GM23248 (cell line): ENCODE data around the gene ATL3. TPM values are rescaled to one million over a fixed set of nuclear protein-coding genes. Genes with fewer than 3 reads are reported as not detected.
A peak's percentile ranks its signal among the peaks of the same experiment; 100 is the strongest.

Experiments
- DNase-seq: peaks from one replicate; pipeline ENCODE4 v3.0.0-alpha.2; 2015
- H2AFZ ChIP-seq: fragments of 200-600 bp; sonication (generic); 2 replicates; pipeline ENCODE4 v1.6.1; 2016; ENCODE audit warnings: antibody characterized with exemption
- H3F3A ChIP-seq: fragments of 200-600 bp; sonication (generic); 2 replicates; pipeline ENCODE4 v1.6.1; 2016; ENCODE audit warnings: mild to moderate bottlenecking, antibody characterized with exemption, mixed run types; ENCODE audit not compliant: insufficient read depth
- H3K27ac ChIP-seq: fragments of 200-600 bp; sonication (generic); 2 replicates; pipeline ENCODE4 v1.5.1; 2016; ENCODE audit warnings: mild to moderate bottlenecking
- H3K27me3 ChIP-seq: fragments of 200-600 bp; sonication (generic); replicated peaks from 2 replicates; pipeline ENCODE4 v1.6.1; 2016; ENCODE audit warnings: mild to moderate bottlenecking; ENCODE audit not compliant: insufficient read depth
- H3K36me3 ChIP-seq: fragments of 200-600 bp; sonication (generic); 2 replicates; pipeline ENCODE4 v1.6.1; 2016; ENCODE audit warnings: low read depth, mild to moderate bottlenecking
- H3K4me1 ChIP-seq: fragments of 200-600 bp; sonication (generic); 2 replicates; pipeline ENCODE4 v1.6.1; 2016; ENCODE audit warnings: mild to moderate bottlenecking; ENCODE audit not compliant: insufficient read depth
- H3K4me2 ChIP-seq: fragments of 200-600 bp; sonication (generic); one replicate; pipeline ENCODE4 v1.6.1; 2016; ENCODE audit warnings: mild to moderate bottlenecking; ENCODE audit not compliant: unreplicated experiment
- H3K4me3 ChIP-seq: fragments of 200-600 bp; sonication (generic); 2 replicates; pipeline ENCODE4 v1.5.1; 2016; ENCODE audit warnings: mild to moderate bottlenecking
- H3K79me2 ChIP-seq: fragments of 200-600 bp; sonication (generic); 2 replicates; pipeline ENCODE4 v1.6.1; 2016; ENCODE audit warnings: mild to moderate bottlenecking; ENCODE audit not compliant: insufficient read depth
- H3K9ac ChIP-seq: fragments of 200-600 bp; sonication (generic); 2 replicates; pipeline ENCODE4 v1.6.1; 2016; ENCODE audit warnings: mild to moderate bottlenecking
- H3K9me2 ChIP-seq: fragments of 200-600 bp; sonication (generic); 2 replicates; pipeline ENCODE4 v1.6.1; 2016; ENCODE audit warnings: mixed run types, mild to moderate bottlenecking, moderate library complexity; ENCODE audit not compliant: insufficient read depth
- H3K9me3 ChIP-seq: fragments of 200-600 bp; sonication (generic); one replicate; pipeline ENCODE4 v1.6.1; 2017; ENCODE audit warnings: low read depth
- H4K20me1 ChIP-seq: fragments of 200-600 bp; sonication (generic); 2 replicates; pipeline ENCODE4 v1.6.0; 2016; ENCODE audit not compliant: insufficient read depth
- EZH2 ChIP-seq: fragments of 200-600 bp; sonication (generic); IDR thresholded peaks from 2 replicates; pipeline ENCODE4 v1.6.1; 2018; ENCODE audit warnings: antibody characterized with exemption, mild to moderate bottlenecking; ENCODE audit not compliant: insufficient read depth, poor library complexity, severe bottlenecking
- EZH2phosphoT487 ChIP-seq: fragments of 200-600 bp; sonication (generic); IDR thresholded peaks from 2 replicates; pipeline ENCODE4 v1.6.1; 2018; ENCODE audit warnings: antibody characterized with exemption, moderate library complexity, mild to moderate bottlenecking, low read depth; ENCODE audit not compliant: insufficient read depth
- WGBS, 2 experiments: methylation state at CpG; one replicate each; pipeline ENCODE4 v1.1.6; 2015 to 2017; ENCODE audit warnings: low lambda C conversion rate in 2 of 2, low coverage in 1 of 2; ENCODE audit errors: missing lambda C conversion rate in 2 of 2; 5-methylcytosine and 5-hydroxymethylcytosine counted together
- in situ Hi-C: fragments of 300-500 bp; cut with MboI; formaldehyde crosslinking; loops from 2 replicates; pipeline ENCODE4 v1.15.0; 2020
- polyA plus RNA-seq: library from polyadenylated mRNA; unstranded; fragments of >200 nt; fragmentation: Nextera tagmentation; extraction: Ambion mirVana; gene quantifications from 2 replicates; pipeline ENCODE4 v1.2.1, GENCODE V29; 2016
- total RNA-seq: library from RNA; depleted of rRNA; stranded (reverse); fragments of >200 nt; shearing (Covaris generic); gene quantifications from 2 replicates; pipeline ENCODE4 v1.2.3, GENCODE V29; 2014

ATL3 gene
- total and polyA plus RNA-seq, 2 experiments from 2014 or later, result 79.9 to 210 TPM

DNA sequence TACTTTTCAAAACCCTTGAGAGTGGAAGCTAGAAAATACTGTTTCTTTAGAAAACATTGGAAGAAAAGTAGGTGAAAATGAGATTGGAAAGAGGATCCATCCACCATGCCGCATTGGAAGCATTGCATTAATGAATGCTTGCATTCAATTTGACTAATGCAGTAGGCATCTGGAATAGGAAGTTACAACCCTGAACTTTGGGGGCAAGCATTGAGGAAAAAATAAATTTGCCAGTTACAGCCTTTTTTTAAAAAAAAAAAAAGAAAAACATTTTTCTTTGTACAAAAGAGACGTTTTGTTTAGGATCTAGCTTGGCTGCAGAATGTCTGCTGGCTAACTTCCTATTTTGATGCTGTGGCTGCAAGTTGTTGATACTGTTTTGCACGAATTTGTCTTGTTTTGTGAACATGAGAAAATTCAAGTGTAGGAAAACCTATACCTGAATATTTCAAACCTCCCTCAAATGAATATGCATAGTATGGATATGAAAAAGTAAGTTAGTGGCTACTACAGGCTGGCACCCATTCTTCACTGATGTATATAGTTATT is 38.2 kb upstream of the ATL3 start:
- Histone ChIP-seq H3F3A (peaks cover 6% of the 10 kb centered on the region; the same call in 1 of the 2 replicates), H3K4me2 (no peak overlapping the region), H4K20me1 (no peaks in the 10 kb centered on the region; the same call in 1 of the 2 replicates), H3K4me1 (peaks cover 21% of the 10 kb centered on the region), H2AFZ (no peak overlapping the region), H3K4me3 (no peak overlapping the region), H3K27me3 (no peaks in the 10 kb centered on the region), H3K9me3 (no peaks in the 10 kb centered on the region), H3K9me2 (no peaks in the 10 kb centered on the region), H3K79me2 (peaks cover 98% of the 10 kb centered on the region), H3K9ac (no peak overlapping the region), H3K36me3 (no peaks in the 10 kb centered on the region), H3K27ac (no peak overlapping the region)
- peak; percentile 14 for DNase-seq
- in situ Hi-C loops, result no loop called here
- TF ChIP-seq EZH2phosphoT487 (no peak), EZH2 (no peak)
- WGBS, 2 experiments, result 49 to 59% methylated on average over 3 of the region's 3 CpGs

GRCh38 chr11:63708764-63709163 is 37.6 kb upstream of the ATL3 start:
- Histone ChIP-seq H3K4me2 (no peak overlapping the region), H3K79me2 (peaks cover 98% of the 10 kb centered on the region), H3K9me3 (no peaks in the 10 kb centered on the region), H3K9me2 (no peaks in the 10 kb centered on the region), H3K27ac (no peak overlapping the region), H3K36me3 (no peaks in the 10 kb centered on the region), H2AFZ (no peak overlapping the region), H3K27me3 (no peaks in the 10 kb centered on the region), H3F3A (peaks cover 6% of the 10 kb centered on the region; the same call in 1 of the 2 replicates), H3K4me1 (peaks cover 21% of the 10 kb centered on the region), H3K4me3 (no peak overlapping the region), H3K9ac (no peak overlapping the region), H4K20me1 (no peaks in the 10 kb centered on the region; the same call in 1 of the 2 replicates)
- no peak for DNase-seq
- TF ChIP-seq EZH2 (no peak), EZH2phosphoT487 (no peak)
- in situ Hi-C loops, result no loop called here
- 93 to 100% methylated on average over 1 of the region's 1 CpG for WGBS, 2 experiments

GRCh38 chr11:63705526-63705925 is 34.4 kb upstream of the ATL3 start:
- Histone ChIP-seq H2AFZ (no peak overlapping the region), H3K4me1 (peaks cover 13% of the 10 kb centered on the region), H3K9me3 (no peaks in the 10 kb centered on the region), H3K27ac (no peak overlapping the region), H3K79me2 (peaks cover 99% of the 10 kb centered on the region), H3F3A (no peaks in the 10 kb centered on the region), H3K4me3 (no peak overlapping the region), H3K4me2 (no peak overlapping the region), H3K9ac (no peak overlapping the region), H3K9me2 (no peaks in the 10 kb centered on the region), H3K27me3 (no peaks in the 10 kb centered on the region), H4K20me1 (no peaks in the 10 kb centered on the region; the same call in 1 of the 2 replicates), H3K36me3 (no peaks in the 10 kb centered on the region)
- TF ChIP-seq EZH2phosphoT487, result no peak
- DNase-seq, result no peak
- in situ Hi-C loops, result no loop called here
- WGBS, 2 experiments, result 33 to 44% methylated on average over 2 of the region's 2 CpGs

- no peak for TF ChIP-seq EZH2phosphoT487
- no peak overlapping the region for H2AFZ ChIP-seq
- H3K27me3 ChIP-seq, result no peaks in the 10 kb centered on the region
- H3K4me1 ChIP-seq, result no peaks in the 10 kb centered on the region
- H3K79me2 ChIP-seq, result peaks cover 99% of the 10 kb centered on the region
- in situ Hi-C loops, result no loop called here
- no peaks in the 10 kb centered on the region for H3F3A ChIP-seq
- no peak for DNase-seq
- H3K4me2 ChIP-seq, result no peak overlapping the region
- H3K9ac ChIP-seq, result no peak overlapping the region
- 97 to 100% methylated on average over 1 of the region's 1 CpG for WGBS, 2 experiments
- no peaks in the 10 kb centered on the region for H3K9me2 ChIP-seq
- no peak overlapping the region for H3K4me3 ChIP-seq
- H3K9me3 ChIP-seq, result no peaks in the 10 kb centered on the region
- no peaks in the 10 kb centered on the region for H4K20me1 ChIP-seq
- H3K36me3 ChIP-seq, result no peaks in the 10 kb centered on the region
- H3K27ac ChIP-seq, result no peak overlapping the region
Measured at GRCh38 chr11:63699896-63700295, 28.7 kb upstream of the ATL3 start.
